HAP-1 (cell line): ENCODE measurements around the gene PMEPA1.

ENCODE experiments used
- DNase-seq, 2 experiments: peaks; one replicate each; pipeline ENCODE4 v3.0.0-alpha.2; 2016 to 2020; ENCODE audit warnings: low spot score in 2 of 2
- H3K27me3 ChIP-seq: fragments of 250-450 bp; sonication (Bioruptor Pico); 2 replicates; pipeline ENCODE4 v1.5.1; 2020; ENCODE audit warnings: low read depth, mild to moderate bottlenecking, moderate library complexity
- H3K36me3 ChIP-seq: fragments of 250-450 bp; sonication (Bioruptor Pico); replicated peaks from 2 replicates; pipeline ENCODE4 v1.5.1; 2020; ENCODE audit warnings: mild to moderate bottlenecking
- H3K4me1 ChIP-seq: fragments of 250-450 bp; sonication (Bioruptor Pico); 2 replicates; pipeline ENCODE4 v1.5.1; 2020; ENCODE audit warnings: mild to moderate bottlenecking
- H3K4me3 ChIP-seq: fragments of 250-450 bp; sonication (Bioruptor Pico); 2 replicates; pipeline ENCODE4 v1.5.1; 2020; ENCODE audit warnings: mild to moderate bottlenecking, moderate library complexity
- H3K9me3 ChIP-seq: fragments of 250-450 bp; sonication (Bioruptor Pico); 2 replicates; pipeline ENCODE4 v1.5.1; 2020; ENCODE audit warnings: mild to moderate bottlenecking, moderate library complexity
- in situ Hi-C: fragments of 300-500 bp; cut with MboI; formaldehyde crosslinking; loops from 3 replicates; pipeline ENCODE4 v1.14.3; 2020; ENCODE audit warnings: low sequenced_read_pairs, inconsistent platforms, mixed read lengths

The PMEPA1 gene

GRCh38 chr20:57658833-57659516 lies 50.8 kb downstream of the PMEPA1 start:
- no peak for DNase-seq
- H3K4me3 ChIP-seq: no peak overlapping the region
- H3K4me1 ChIP-seq: no peaks in the 10 kb centered on the region
- in situ Hi-C loops: no loop called here
- H3K27me3 ChIP-seq: no peaks in the 10 kb centered on the region
- no peaks in the 10 kb centered on the region for H3K36me3 ChIP-seq
- no peaks in the 10 kb centered on the region for H3K9me3 ChIP-seq

DNA sequence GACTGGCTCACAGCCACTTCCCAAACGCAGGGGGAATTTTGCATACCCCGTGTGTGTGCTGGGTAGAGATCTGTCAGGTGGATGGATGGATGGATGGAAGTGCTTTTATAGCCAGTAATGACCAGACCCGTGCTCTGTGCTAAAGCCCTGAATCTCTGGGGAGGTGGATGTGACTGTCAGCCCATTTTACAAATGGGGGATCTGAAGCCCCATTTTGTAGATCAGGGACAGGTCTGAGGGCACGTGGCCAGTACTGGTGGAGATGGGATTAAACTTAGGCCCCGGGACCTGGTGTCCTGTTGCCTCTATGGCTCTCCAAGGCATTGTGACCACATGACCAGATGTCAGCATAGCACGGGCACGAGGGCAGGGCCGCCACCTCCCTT lies 51.4 kb downstream of the PMEPA1 start:
- Histone ChIP-seq H3K27me3 (no peaks in the 10 kb centered on the region), H3K4me1 (no peaks in the 10 kb centered on the region), H3K4me3 (no peak overlapping the region), H3K36me3 (no peaks in the 10 kb centered on the region), H3K9me3 (no peaks in the 10 kb centered on the region)
- DNase-seq: peak in 1 of 2 experiments; percentile 2
- in situ Hi-C loops: no loop called here

DNA sequence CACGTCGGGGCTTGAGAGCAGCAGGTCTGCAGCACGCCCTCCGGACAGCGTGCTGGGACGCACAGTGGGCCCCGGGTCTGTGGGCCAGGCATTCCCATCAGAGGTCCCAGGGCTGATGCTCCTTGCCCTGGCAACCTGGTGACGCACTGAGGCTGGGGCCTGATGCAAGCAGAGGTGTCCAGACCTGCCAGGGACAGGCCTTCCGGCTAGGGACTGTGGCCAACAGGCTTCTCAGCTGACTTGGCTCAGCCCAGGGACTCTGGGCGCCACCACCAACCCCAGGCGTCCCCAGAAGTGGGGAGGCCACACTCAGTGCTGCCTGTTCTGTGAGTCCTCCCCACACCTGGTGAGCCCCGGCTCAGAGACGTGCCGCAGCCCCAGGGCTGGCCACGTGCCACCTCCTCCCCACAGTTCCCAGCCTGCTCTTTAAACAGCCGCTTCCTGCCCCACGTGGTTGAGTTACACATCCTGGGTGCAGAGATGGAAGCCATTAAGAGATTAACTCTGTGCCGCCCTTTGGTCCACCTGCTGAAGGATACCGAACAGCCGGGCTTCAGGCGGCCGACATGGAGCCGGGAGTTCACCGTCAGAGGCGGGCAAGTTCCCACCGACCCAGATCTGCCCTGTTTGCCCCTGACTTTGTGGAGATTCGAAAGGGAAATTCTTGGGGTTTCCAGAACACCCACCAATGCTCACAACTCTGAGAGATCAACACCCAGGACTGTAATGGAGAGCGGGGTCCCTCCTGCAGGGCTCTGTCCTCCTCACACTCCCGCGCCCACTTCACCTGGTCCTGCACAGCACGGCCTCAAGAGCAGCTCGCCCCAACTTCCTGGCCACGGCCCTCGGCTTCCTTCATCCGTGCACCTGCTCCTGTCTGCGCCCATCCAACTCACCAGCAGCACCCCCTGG lies 52.0 kb downstream of the PMEPA1 start:
- no peaks in the 10 kb centered on the region for H3K9me3 ChIP-seq
- no peaks in the 10 kb centered on the region for H3K27me3 ChIP-seq
- peak in 1 of 2 experiments; percentile 5 for DNase-seq
- H3K36me3 ChIP-seq: no peaks in the 10 kb centered on the region
- in situ Hi-C loops: no loop called here
- H3K4me1 ChIP-seq: no peaks in the 10 kb centered on the region
- no peak overlapping the region for H3K4me3 ChIP-seq

GRCh38 chr20:57656821-57657534 lies 52.8 kb downstream of the PMEPA1 start:
- no peaks in the 10 kb centered on the region for H3K4me1 ChIP-seq
- no peaks in the 10 kb centered on the region; the same call in 1 of the 2 replicates for H3K36me3 ChIP-seq
- in situ Hi-C loops: no loop called here
- H3K27me3 ChIP-seq: no peaks in the 10 kb centered on the region
- no peak overlapping the region for H3K4me3 ChIP-seq
- DNase-seq: peak in 1 of 2 experiments; percentile 3
- H3K9me3 ChIP-seq: no peaks in the 10 kb centered on the region

DNA sequence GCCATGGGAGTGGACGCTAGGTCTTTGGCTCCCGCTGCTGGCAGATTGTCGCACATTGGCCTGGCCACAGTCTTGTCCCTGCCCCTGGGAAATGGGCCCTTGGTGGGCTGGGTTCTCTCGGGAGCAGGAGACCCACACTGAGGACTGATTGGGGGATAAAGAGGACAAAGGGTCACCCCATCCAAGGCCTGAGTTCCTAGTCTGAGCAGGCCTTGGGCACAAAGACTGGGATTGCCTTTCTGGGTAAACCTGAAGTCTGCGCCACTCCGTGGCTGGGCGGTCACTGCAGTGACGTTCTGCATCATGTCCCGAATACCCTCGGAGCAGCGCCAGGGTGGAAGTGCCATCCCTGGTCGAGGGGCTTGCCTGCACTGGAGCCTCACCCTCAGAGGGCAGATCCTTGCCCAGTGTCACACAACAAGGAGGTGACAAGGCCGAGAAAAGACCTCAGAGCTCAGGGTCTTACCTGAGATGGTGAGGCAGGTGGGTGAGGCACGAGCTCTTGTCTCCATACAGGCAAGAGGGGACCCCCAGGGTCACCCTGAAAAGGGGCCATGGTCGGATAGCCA lies 53.5 kb downstream of the PMEPA1 start:
- Histone ChIP-seq H3K9me3 (no peaks in the 10 kb centered on the region), H3K36me3 (no peaks in the 10 kb centered on the region; the same call in 1 of the 2 replicates), H3K4me1 (no peaks in the 10 kb centered on the region), H3K27me3 (no peaks in the 10 kb centered on the region), H3K4me3 (no peak overlapping the region)
- no peak for DNase-seq
- in situ Hi-C loops: no loop called here

DNA sequence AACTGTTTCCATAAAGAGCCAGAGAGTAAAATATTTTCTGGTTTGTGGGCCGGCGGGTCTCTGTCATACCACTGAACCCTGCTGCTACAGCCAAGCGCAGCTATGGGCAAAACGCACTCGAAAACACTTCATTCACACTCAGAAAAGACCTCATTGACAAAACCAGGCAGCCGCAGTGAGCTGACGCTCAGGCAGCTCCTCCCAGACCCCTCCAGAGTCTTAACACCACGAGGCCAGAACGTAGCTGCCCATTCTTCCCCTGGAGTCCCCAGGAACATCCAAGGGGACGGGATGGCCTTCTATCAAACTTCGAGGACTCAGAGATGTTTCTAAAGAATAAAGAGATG lies 54.0 kb downstream of the PMEPA1 start:
- Histone ChIP-seq H3K4me3 (no peak overlapping the region), H3K4me1 (no peaks in the 10 kb centered on the region), H3K9me3 (no peaks in the 10 kb centered on the region), H3K36me3 (no peaks in the 10 kb centered on the region; the same call in 1 of the 2 replicates), H3K27me3 (no peaks in the 10 kb centered on the region)
- peak in 1 of 2 experiments; percentile 2 for DNase-seq
- in situ Hi-C loops: no loop called here

- in situ Hi-C loops: no loop called here
- Histone ChIP-seq H3K4me1 (no peaks in the 10 kb centered on the region), H3K4me3 (no peak overlapping the region), H3K27me3 (no peaks in the 10 kb centered on the region), H3K9me3 (no peaks in the 10 kb centered on the region), H3K36me3 (no peaks in the 10 kb centered on the region; the same call in 1 of the 2 replicates)
- peak in 1 of 2 experiments; percentile 5 for DNase-seq
Observed at GRCh38 chr20:57654998-57655808, 54.6 kb downstream of the PMEPA1 start.

GRCh38 chr20:57654363-57654997 lies 55.3 kb downstream of the PMEPA1 start:
- H3K4me3 ChIP-seq: no peak overlapping the region
- H3K9me3 ChIP-seq: no peaks in the 10 kb centered on the region
- DNase-seq: peak; percentile 28 to 62
- no peaks in the 10 kb centered on the region for H3K4me1 ChIP-seq
- H3K36me3 ChIP-seq: no peaks in the 10 kb centered on the region; the same call in 1 of the 2 replicates
- no peaks in the 10 kb centered on the region for H3K27me3 ChIP-seq
- in situ Hi-C loops: no loop called here

DNA sequence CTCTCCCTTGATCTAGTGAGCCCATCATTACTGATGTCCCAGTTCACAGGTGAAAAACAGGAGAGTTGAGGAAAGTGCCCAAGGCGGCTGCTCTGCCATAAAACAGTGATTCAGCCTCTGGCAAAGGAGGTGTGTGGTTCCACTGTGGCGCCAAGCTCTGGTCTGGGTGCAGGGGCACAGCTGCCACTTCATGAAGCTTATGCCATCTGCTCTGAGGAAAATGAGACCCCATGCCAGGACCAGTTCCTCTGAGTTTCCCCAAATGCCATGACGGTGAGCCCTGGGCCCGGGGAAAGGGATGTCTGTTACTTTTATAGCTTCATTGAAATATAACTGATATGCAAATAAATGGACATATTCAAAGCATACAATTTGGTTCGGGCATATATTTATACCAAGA lies 55.9 kb downstream of the PMEPA1 start:
- no peaks in the 10 kb centered on the region for H3K4me1 ChIP-seq

DNA sequence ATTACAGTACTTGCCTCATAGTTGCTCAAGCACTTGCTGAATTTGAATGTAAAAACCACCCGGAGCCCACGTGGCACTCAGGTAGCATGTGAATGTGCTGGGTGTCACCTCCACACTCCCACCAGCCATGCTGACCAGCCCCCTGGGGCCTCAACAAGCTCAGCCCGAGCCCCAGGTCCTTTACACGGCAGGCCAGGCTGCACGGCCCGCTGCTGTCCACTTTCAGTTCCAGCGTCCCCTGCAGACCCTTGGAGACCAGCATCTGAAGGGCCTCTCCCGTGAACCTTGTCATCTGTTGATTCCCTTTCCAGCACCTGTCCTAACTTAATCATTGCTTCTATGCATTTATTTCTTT lies 56.3 kb downstream of the PMEPA1 start:
- DNase-seq: peak in 1 of 2 experiments; percentile 2
- Histone ChIP-seq H3K4me1 (no peaks in the 10 kb centered on the region), H3K36me3 (no peaks in the 10 kb centered on the region; the same call in 1 of the 2 replicates), H3K4me3 (no peak overlapping the region), H3K9me3 (no peaks in the 10 kb centered on the region), H3K27me3 (no peaks in the 10 kb centered on the region)
- in situ Hi-C loops: no loop called here

More for the DNA sequence above, 55.9 kb downstream of the PMEPA1 start:
- Histone ChIP-seq H3K9me3 (no peaks in the 10 kb centered on the region), H3K4me3 (no peak overlapping the region), H3K36me3 (no peaks in the 10 kb centered on the region; the same call in 1 of the 2 replicates), H3K27me3 (no peaks in the 10 kb centered on the region)
- in situ Hi-C loops: no loop called here
- DNase-seq: peak in 1 of 2 experiments; percentile 3

DNA sequence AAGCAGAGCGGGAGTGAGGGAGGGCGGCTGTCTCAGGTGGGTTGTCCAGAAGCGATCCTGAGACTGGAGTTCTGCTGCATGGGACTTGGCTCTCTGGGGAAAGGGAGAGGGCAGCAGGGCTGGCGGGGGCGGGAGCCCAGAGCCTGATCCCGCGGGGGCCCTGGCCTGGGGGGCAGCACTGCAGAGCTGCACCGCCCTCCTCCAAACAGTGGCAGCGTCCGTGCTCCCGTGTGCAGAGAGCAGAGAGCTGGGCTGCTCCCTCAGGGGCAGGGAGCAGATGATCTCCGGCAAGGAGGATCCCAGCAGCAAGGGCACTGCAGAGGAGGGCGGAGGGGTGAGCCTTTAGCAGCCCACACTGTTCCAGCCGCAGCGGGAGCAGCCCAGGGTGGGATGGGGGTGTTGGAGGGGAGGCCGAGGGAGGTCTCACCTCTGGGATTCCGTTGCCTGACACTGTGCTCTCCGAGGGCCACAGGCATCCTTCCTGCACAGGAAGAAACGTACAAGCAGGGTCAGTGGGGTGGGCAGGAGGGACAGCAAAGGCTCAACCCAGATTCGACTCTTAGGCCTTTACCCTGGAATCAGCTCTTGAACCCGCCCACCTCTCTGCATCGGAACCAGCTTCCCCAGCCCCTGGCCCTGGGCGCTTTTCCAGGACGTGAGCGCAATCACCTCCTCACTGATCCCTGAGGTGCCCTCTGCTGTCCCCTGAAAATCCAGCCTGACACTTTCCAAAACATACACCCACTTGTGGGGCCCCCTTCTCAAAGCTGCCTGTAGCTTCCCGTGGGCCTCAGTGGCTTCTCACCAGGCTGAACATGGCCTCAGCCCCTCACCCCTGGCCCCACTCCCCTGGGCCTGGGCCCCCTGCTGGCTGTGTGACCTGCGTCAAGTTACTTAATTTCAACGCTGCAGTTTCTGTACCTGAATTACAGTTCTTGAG lies 56.9 kb downstream of the PMEPA1 start:
- Histone ChIP-seq H3K4me1 (no peaks in the 10 kb centered on the region), H3K36me3 (no peaks in the 10 kb centered on the region; the same call in 1 of the 2 replicates), H3K27me3 (no peaks in the 10 kb centered on the region), H3K9me3 (no peaks in the 10 kb centered on the region), H3K4me3 (no peak overlapping the region)
- in situ Hi-C loops: no loop called here
- peak in 1 of 2 experiments; percentile 6 for DNase-seq
